AG10803 (cell line): ENCODE results near the gene CDC42EP4.
A peak's percentile ranks its signal among the peaks of the same experiment; 100 is the strongest.
"Not testable (repeated sequence)": the region's sequence is repeated elsewhere in the genome, so short reads cannot be mapped to it uniquely, and the experiment has no call there.

Experiments used
- DNase-seq: peaks from one replicate; pipeline ENCODE4 v3.0.0; 2010; ENCODE audit warnings: low read depth
- H3K4me3 ChIP-seq: 2 replicates; pipeline ENCODE4 v1.5.1; 2011; ENCODE audit warnings: mild to moderate bottlenecking, low read length, control low read depth
- CTCF ChIP-seq: conservative IDR thresholded peaks from 2 replicates; pipeline ENCODE4 v1.5.1; 2011; ENCODE audit warnings: mild to moderate bottlenecking, low read length, control low read depth, inconsistent platforms

Gene CDC42EP4

DNA sequence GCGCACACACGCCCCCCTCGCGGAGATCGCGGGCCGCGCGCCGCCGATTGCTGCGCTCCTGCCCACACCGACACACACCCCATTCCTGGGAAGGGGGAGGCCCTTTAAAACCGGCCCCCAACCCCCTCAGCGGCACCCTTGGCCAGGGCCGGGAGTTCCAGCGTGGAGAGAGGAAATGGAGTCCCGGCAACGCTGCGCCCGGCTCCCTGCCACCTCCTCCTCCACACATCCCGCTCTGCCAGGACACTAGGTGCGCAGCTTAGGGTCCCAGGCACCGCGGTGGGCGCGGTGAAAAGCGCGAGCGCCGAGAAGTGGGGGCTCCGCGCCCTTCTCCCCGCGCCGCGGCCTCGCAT, 397 bp downstream of the CDC42EP4 start:
- no peak for TF ChIP-seq CTCF
- peak overlapping the region; percentile 95 for H3K4me3 ChIP-seq
- no peak for DNase-seq

GRCh38 chr17:73309727-73310596, 1.8 kb downstream of the CDC42EP4 start:
- no peak for TF ChIP-seq CTCF
- DNase-seq: no peak
- H3K4me3 ChIP-seq: peak overlapping the region; percentile 95

DNA sequence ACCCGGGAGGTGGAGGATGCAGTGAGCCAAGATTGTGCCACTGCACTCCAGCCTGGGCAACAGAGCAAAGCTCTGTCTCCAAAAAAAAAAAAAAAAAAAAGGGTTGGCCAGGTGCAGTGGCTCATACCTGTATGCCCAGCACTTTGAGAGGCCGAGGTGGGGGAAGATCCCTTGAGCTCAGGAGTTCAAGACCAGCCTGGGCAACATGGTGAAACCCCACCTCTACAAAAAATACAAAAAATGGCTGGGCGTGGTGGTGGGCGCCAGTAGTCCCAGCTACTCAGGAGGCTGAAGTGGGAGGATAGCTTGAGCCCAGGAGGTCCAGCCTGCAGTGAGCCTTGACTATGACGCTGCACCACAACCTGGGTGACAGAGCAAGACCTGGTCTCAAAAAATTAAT, 2.8 kb downstream of the CDC42EP4 start:
- H3K4me3 ChIP-seq: peak overlapping the region; percentile 95
- not testable (repeated sequence) for DNase-seq

GRCh38 chr17:73308017-73308823, 3.6 kb downstream of the CDC42EP4 start:
- H3K4me3 ChIP-seq: peak overlapping the region; percentile 39
- no peak for TF ChIP-seq CTCF
- peak; percentile 75 for DNase-seq

- no peak overlapping the region for H3K4me3 ChIP-seq
- TF ChIP-seq CTCF: no peak
- no peak for DNase-seq
These were observed 4.7 kb downstream of the CDC42EP4 start for GRCh38 chr17:73307130-73307529.

- DNase-seq: no peak
- no peak for TF ChIP-seq CTCF
- H3K4me3 ChIP-seq: peak overlapping the region; percentile 58; the same call in 1 of the 2 replicates
These were observed 5.7 kb downstream of the CDC42EP4 start for GRCh38 chr17:73305845-73306836.
